Uterus (tissue), 2 donors: ENCODE measurements around the gene EMC1.

Source experiments
- CTCF ChIP-seq, 4 experiments: fragments of 200-600 bp in 2 of 4; fragments of 450-650 bp in 2 of 4; sonication (generic) in 2 of 4; IDR thresholded peaks; one replicate each; pipeline ENCODE4 v1.5.1; 2016 to 2019; ENCODE audit warnings: antibody characterized with exemption in 4 of 4, mild to moderate bottlenecking in 2 of 4, moderate library complexity in 1 of 4
- POLR2A ChIP-seq, 2 donors: fragments of 450-650 bp; IDR thresholded peaks; one replicate each; pipeline ENCODE4 v1.6.1; 2016; ENCODE audit warnings: antibody characterized with exemption in 2 of 2, mild to moderate bottlenecking in 1 of 2, moderate library complexity in 1 of 2

GRCh38 chr1:19167140-19167539, 84.2 kb downstream of the EMC1 start:
- TF ChIP-seq POLR2A (IDR thresholded peaks at IDR 0.05) (no peak), CTCF (IDR thresholded peaks at IDR 0.05) (no peak)
